SH-SY5Y (cell line): ENCODE results near the gene TPR.

Source experiments
- GATA2 ChIP-seq: IDR thresholded peaks from 2 replicates; pipeline ENCODE4 v1.6.1; 2011; ENCODE audit warnings: mild to moderate bottlenecking, low read depth, low read length
- GATA3 ChIP-seq: IDR thresholded peaks from 2 replicates; pipeline ENCODE4 v1.6.1; 2011; ENCODE audit warnings: low read depth, mild to moderate bottlenecking, low read length, moderate library complexity

DNA sequence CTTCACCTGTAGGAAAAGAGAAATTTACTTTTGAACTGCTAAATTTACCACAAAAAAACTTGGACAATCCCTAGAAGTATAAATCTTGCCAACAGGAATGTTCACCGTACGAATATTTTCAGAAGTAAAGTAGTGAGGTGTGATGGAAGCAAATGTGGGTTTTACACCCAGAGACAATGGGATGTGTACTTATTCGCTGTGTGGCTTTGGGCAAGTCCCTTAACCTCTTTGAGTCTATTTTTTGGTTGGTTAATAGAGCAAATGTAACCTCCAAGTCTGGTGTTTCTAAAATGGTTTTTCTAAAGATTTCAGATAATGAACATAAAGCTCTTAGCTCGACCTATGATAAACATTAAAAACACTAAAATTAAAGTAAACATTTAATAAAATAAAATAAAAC is 51.2 kb downstream of the TPR start:
- TF ChIP-seq GATA3: no peak
- no peak for TF ChIP-seq GATA2
